GM12878 (cell line): Measurements from ENCODE around the gene CRIM1. TPM values are rescaled to one million over a fixed set of nuclear protein-coding genes. Genes with fewer than 3 reads are reported as not detected.

Source experiments
- ATAC-seq: fragments of 200-7000 bp; cut with Tn5 transposase; 3 replicates; pipeline ENCODE4 v1.9.1; 2020; ENCODE audit warnings: mild to moderate bottlenecking, moderate library complexity
- BruUV-seq: library from RNA; stranded (reverse); fragments of 400-500 nt; replicated peaks from 2 replicates; lab custom pipeline; 2021; lab: Mats Ljungman, UMichigan
- CTCF ChIA-PET: fragments of 300-600 bp; sonication (Branson Sonifier 250); formaldehyde crosslinking; extraction: SDS; loops from one replicate; lab custom pipeline; 2021; ENCODE audit warnings: inconsistent platforms; lab: Yijun Ruan, JAX
- POLR2A ChIA-PET: fragments of 350-600 bp; formaldehyde crosslinking; extraction: SDS; loops from one replicate; lab custom pipeline; 2021; ENCODE audit warnings: inconsistent platforms; lab: Charles Lee
- RAD21 ChIA-PET: fragments of 300-600 bp; sonication (Branson Sonifier 250); formaldehyde crosslinking; loops from one replicate; lab custom pipeline; 2023; ENCODE audit warnings: antibody characterized with exemption; ENCODE audit not compliant: unreplicated experiment; lab: Charles Lee
- SMC1A ChIA-PET: fragments of 300-600 bp; sonication (Branson Sonifier 250); formaldehyde crosslinking; loops from one replicate; lab custom pipeline; 2023; ENCODE audit not compliant: unreplicated experiment, uncharacterized antibody; lab: Charles Lee
- DNase-seq: peaks from one replicate; pipeline ENCODE4 v3.0.0-alpha.2; 2011; ENCODE audit warnings: low read depth, low spot score
- FAIRE-seq: peaks from 3 replicates; lab custom pipeline; 2011; peaks lifted over from hg19 to GRCh38; lab: Jason Lieb, UNC
- H2AFZ ChIP-seq: 2 replicates; pipeline ENCODE4 v1.6.0; 2011; ENCODE audit warnings: low read depth, low read length, control low read depth; ENCODE audit not compliant: control insufficient read depth
- H3K27ac ChIP-seq: 2 replicates; pipeline ENCODE4 v1.5.1; 2011; ENCODE audit warnings: control low read depth; ENCODE audit not compliant: control insufficient read depth, insufficient read depth
- H3K27me3 ChIP-seq, 2 experiments: replicated peaks in 1 of 2; 2 replicates each; pipeline versions ENCODE4 v1.6.0 to v1.6.1; 2011; ENCODE audit warnings: low read length in 1 of 2; ENCODE audit not compliant: control insufficient read depth in 2 of 2, insufficient read depth in 2 of 2
- H3K36me3 ChIP-seq, 2 experiments: 2 replicates each; pipeline ENCODE4 v1.5.1; 2011; ENCODE audit warnings: low read length in 1 of 2; ENCODE audit not compliant: control insufficient read depth in 2 of 2, insufficient read depth in 2 of 2
- H3K4me1 ChIP-seq: 2 replicates; pipeline ENCODE4 v1.6.1; 2011; ENCODE audit warnings: mild to moderate bottlenecking, low read length, moderate library complexity, mixed read lengths; ENCODE audit not compliant: control insufficient read depth, insufficient read depth
- H3K4me2 ChIP-seq: 2 replicates; pipeline ENCODE4 v1.6.0; 2011; ENCODE audit warnings: control low read depth; ENCODE audit not compliant: control insufficient read depth, insufficient read depth
- H3K4me3 ChIP-seq: fragments of 200-600 bp; sonication (generic); 2 replicates; pipeline ENCODE4 v1.5.1; 2016
- H3K79me2 ChIP-seq: 2 replicates; pipeline ENCODE4 v1.6.0; 2011; ENCODE audit warnings: low read length; ENCODE audit not compliant: control insufficient read depth, insufficient read depth
- H3K9ac ChIP-seq: 2 replicates; pipeline ENCODE4 v1.8.0; 2011; ENCODE audit warnings: low read length, control low read depth, mixed read lengths; ENCODE audit not compliant: control insufficient read depth, insufficient read depth
- H3K9me3 ChIP-seq: replicated peaks from 3 replicates; pipeline ENCODE4 v1.5.1; 2011; ENCODE audit warnings: mild to moderate bottlenecking, low read length; ENCODE audit not compliant: control insufficient read depth, insufficient read depth
- H4K20me1 ChIP-seq: 2 replicates; pipeline ENCODE4 v1.6.0; 2011; ENCODE audit not compliant: control insufficient read depth, insufficient read depth
- ATF2 ChIP-seq: IDR thresholded peaks from 2 replicates; pipeline ENCODE4 v1.6.1; 2012; ENCODE audit warnings: low read length, inconsistent platforms
- HDAC2 ChIP-seq: fragments of 200-600 bp; sonication (generic); IDR thresholded peaks from 2 replicates; pipeline ENCODE4 v1.6.1; 2017
- PAX5 ChIP-seq: IDR thresholded peaks from 2 replicates; pipeline ENCODE4 v1.6.1; 2011; ENCODE audit warnings: low read depth, low read length, borderline replicate concordance
- REST ChIP-seq: IDR thresholded peaks from 2 replicates; pipeline ENCODE4 v1.6.1; 2012; ENCODE audit warnings: mild to moderate bottlenecking, low read depth, low read length
- SMC3 ChIP-seq: IDR thresholded peaks from 2 replicates; pipeline ENCODE4 v1.6.1; 2011; ENCODE audit warnings: low read length, improper control_type of control experiment, borderline replicate concordance
- SP1 ChIP-seq: IDR thresholded peaks from one replicate; pipeline ENCODE4 v1.6.1; 2011; ENCODE audit warnings: low read depth, low read length
- SPI1 ChIP-seq: IDR thresholded peaks from 2 replicates; pipeline ENCODE4 v1.6.1; 2011; ENCODE audit warnings: low read depth, mild to moderate bottlenecking, low read length, moderate library complexity, borderline replicate concordance; ENCODE audit not compliant: insufficient read depth
- ZNF207 ChIP-seq: fragments of 450-650 bp; IDR thresholded peaks from 2 replicates; pipeline ENCODE4 v1.6.1; 2014; ENCODE audit warnings: antibody characterized with exemption, mild to moderate bottlenecking, borderline replicate concordance
- WGBS: methylation state at CpG from one replicate; pipeline ENCODE4 v1.1.6; 2016; ENCODE audit warnings: low lambda C conversion rate; ENCODE audit not compliant: insufficient replicate concordance, insufficient coverage; ENCODE audit errors: missing lambda C conversion rate; 5-methylcytosine and 5-hydroxymethylcytosine counted together
- in situ Hi-C: fragments of 300-500 bp; cut with MboI; formaldehyde crosslinking; loops from 9 replicates; pipeline ENCODE4 v1.14.3; 2018; ENCODE audit warnings: mixed read lengths
- intact Hi-C: fragments of 100-400 bp; cut with micrococcal nuclease; formaldehyde crosslinking; loops from one replicate; pipeline ENCODE4 v1.14.2; 2022; ENCODE audit not compliant: unreplicated experiment
- polyA plus RNA-seq, 11 experiments: library from polyadenylated mRNA; depleted of rRNA in 4 of 11; unstranded in 6 of 11; stranded (reverse) in 5 of 11; fragments of >200 nt; fragmentation: Nextera tagmentation in 4 of 11; fragmentation: Illumina TruSeq in 1 of 11; extraction: Ambion mirVana in 4 of 11; extraction: Trizol in 1 of 11; gene quantifications; 1 replicate in 1 of 11; 2 replicates in 10 of 11; pipeline versions ENCODE4 v1.2.1 to v1.2.3, GENCODE V29; 2011 to 2016; ENCODE audit warnings: inconsistent platforms in 2 of 11, missing spikeins in 2 of 11, low read depth in 1 of 11
- total RNA-seq, 4 experiments: library from RNA; depleted of rRNA in 3 of 4; stranded (reverse); fragments of >200 nt in 3 of 4; fragmentation: Illumina TruSeq in 1 of 4; extraction: Trizol in 1 of 4; gene quantifications; 2 replicates each; pipeline versions ENCODE4 v1.2.1 to v1.2.3, GENCODE V29; 2013 to 2021
- TF ChIP-seq, protein P1 (sequence below): fragments of 450-650 bp; IDR thresholded peaks from 2 replicates; pipeline ENCODE4 v1.6.1; 2016; ENCODE audit warnings: mild to moderate bottlenecking, moderate library complexity, borderline replicate concordance
- TF ChIP-seq, protein P2 (sequence below): fragments of 450-650 bp; IDR thresholded peaks from 2 replicates; pipeline ENCODE4 v1.6.1; 2016; ENCODE audit warnings: mild to moderate bottlenecking
- TF ChIP-seq, protein P3 (sequence below): IDR thresholded peaks from 2 replicates; pipeline ENCODE4 v1.6.1; 2011; ENCODE audit warnings: borderline replicate concordance, low read depth, mild to moderate bottlenecking, moderate library complexity, low read length; ENCODE audit not compliant: insufficient read depth, poor library complexity, severe bottlenecking

CRIM1 gene
- total and polyA plus RNA-seq, 10 of the 15 experiments (the other 5 are each of a cell fraction or from before 2014, with no cell fraction given): 0.42 to 7.4 (median 3.1) TPM

GRCh38 chr2:36480636-36481035, 125.1 kb downstream of the CRIM1 start (continued):
- TF ChIP-seq REST: no peak
- no peak for TF ChIP-seq SPI1
- TF ChIP-seq, protein P1, sequence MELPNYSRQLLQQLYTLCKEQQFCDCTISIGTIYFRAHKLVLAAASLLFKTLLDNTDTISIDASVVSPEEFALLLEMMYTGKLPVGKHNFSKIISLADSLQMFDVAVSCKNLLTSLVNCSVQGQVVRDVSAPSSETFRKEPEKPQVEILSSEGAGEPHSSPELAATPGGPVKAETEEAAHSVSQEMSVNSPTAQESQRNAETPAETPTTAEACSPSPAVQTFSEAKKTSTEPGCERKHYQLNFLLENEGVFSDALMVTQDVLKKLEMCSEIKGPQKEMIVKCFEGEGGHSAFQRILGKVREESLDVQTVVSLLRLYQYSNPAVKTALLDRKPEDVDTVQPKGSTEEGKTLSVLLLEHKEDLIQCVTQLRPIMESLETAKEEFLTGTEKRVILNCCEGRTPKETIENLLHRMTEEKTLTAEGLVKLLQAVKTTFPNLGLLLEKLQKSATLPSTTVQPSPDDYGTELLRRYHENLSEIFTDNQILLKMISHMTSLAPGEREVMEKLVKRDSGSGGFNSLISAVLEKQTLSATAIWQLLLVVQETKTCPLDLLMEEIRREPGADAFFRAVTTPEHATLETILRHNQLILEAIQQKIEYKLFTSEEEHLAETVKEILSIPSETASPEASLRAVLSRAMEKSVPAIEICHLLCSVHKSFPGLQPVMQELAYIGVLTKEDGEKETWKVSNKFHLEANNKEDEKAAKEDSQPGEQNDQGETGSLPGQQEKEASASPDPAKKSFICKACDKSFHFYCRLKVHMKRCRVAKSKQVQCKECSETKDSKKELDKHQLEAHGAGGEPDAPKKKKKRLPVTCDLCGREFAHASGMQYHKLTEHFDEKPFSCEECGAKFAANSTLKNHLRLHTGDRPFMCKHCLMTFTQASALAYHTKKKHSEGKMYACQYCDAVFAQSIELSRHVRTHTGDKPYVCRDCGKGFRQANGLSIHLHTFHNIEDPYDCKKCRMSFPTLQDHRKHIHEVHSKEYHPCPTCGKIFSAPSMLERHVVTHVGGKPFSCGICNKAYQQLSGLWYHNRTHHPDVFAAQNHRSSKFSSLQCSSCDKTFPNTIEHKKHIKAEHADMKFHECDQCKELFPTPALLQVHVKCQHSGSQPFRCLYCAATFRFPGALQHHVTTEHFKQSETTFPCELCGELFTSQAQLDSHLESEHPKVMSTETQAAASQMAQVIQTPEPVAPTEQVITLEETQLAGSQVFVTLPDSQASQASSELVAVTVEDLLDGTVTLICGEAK: no peak

GRCh38 chr2:36481709-36482108, 126.1 kb downstream of the CRIM1 start:
- ChIA-PET CTCF (no interaction called here), RAD21 (no interaction called here), SMC1A (no interaction called here), POLR2A (no interaction called here)
- Histone ChIP-seq H3K27ac (no peak overlapping the region), H3K36me3 (no peaks in the 10 kb centered on the region), H3K9me3 (no peaks in the 10 kb centered on the region), H4K20me1 (no peaks in the 10 kb centered on the region), H3K4me2 (no peak overlapping the region), H3K9ac (no peak overlapping the region), H3K27me3 (no peaks in the 10 kb centered on the region), H2AFZ (no peak overlapping the region), H3K4me3 (no peak overlapping the region), H3K79me2 (no peaks in the 10 kb centered on the region), H3K4me1 (no peaks in the 10 kb centered on the region)
- whole genome bisulfite sequencing: 73% methylated on average over 5 of the region's 5 CpGs
- DNase-seq: no peak
- FAIRE-seq: no peak
- intact Hi-C loops: no loop called here
- ATAC-seq: no peak
- BruUV-seq: no TSS peak
- in situ Hi-C loops: no loop called here
- TF ChIP-seq SP1 (no peak), SMC3 (no peak), PAX5 (no peak), ZNF207 (no peak), ATF2 (no peak), HDAC2 (no peak)
- TF ChIP-seq, protein P2, sequence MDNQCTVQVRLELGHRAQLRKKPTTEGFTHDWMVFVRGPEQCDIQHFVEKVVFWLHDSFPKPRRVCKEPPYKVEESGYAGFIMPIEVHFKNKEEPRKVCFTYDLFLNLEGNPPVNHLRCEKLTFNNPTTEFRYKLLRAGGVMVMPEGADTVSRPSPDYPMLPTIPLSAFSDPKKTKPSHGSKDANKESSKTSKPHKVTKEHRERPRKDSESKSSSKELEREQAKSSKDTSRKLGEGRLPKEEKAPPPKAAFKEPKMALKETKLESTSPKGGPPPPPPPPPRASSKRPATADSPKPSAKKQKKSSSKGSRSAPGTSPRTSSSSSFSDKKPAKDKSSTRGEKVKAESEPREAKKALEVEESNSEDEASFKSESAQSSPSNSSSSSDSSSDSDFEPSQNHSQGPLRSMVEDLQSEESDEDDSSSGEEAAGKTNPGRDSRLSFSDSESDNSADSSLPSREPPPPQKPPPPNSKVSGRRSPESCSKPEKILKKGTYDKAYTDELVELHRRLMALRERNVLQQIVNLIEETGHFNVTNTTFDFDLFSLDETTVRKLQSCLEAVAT: no peak
- TF ChIP-seq, protein P3, sequence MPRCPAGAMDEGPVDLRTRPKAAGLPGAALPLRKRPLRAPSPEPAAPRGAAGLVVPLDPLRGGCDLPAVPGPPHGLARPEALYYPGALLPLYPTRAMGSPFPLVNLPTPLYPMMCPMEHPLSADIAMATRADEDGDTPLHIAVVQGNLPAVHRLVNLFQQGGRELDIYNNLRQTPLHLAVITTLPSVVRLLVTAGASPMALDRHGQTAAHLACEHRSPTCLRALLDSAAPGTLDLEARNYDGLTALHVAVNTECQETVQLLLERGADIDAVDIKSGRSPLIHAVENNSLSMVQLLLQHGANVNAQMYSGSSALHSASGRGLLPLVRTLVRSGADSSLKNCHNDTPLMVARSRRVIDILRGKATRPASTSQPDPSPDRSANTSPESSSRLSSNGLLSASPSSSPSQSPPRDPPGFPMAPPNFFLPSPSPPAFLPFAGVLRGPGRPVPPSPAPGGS: no peak
